ENCODE data around the gene RGPD3. TPM values are rescaled to one million over a fixed set of nuclear protein-coding genes. Genes with fewer than 3 reads are reported as not detected.
"Not testable (repeated sequence)": the region's sequence is repeated elsewhere in the genome, so short reads cannot be mapped to it uniquely, and the experiment has no call there.

The RGPD3 gene
- total RNA-seq (under 1 TPM; 0.14 to 0.59 TPM), polyA plus RNA-seq (under 1 TPM; 0.07 to 0.85 TPM)

GRCh38 chr2:106468107-106468506, at the start of gene RGPD3:
Gene RGPD3 (minus strand): TSS chr2:106468413. CDS start chr2:106468288, 125 bp downstream.
- H3K27ac ChIP-seq (ENCODE audit: low read depth in 1 of 2, low read length in 2 of 2); H3K27me3 ChIP-seq (ENCODE audit: control insufficient read depth in 4 of 4, insufficient read depth in 4 of 4, low read length in 3 of 4); H3K9me3 ChIP-seq (ENCODE audit: control insufficient read depth in 4 of 4, low read length in 3 of 4); H3K36me3 ChIP-seq (ENCODE audit: control insufficient read depth in 4 of 4, insufficient read depth in 3 of 4, low read depth in 1 of 4, low read length in 3 of 4); DNase-seq (ENCODE audit: low spot score); H3K4me3 ChIP-seq (ENCODE audit: low read depth in 1 of 3, low read length in 3 of 3); H3K9ac ChIP-seq (ENCODE audit: low read depth in 1 of 2, low read length in 2 of 2); H3K4me1 ChIP-seq (ENCODE audit: control insufficient read depth in 4 of 4, insufficient read depth in 4 of 4, low read length in 3 of 4): not testable (repeated sequence)
- WGBS = 98% methylated on average over 45 of the region's 45 CpGs

GRCh38 chr2:106517329-106517728, 49.1 kb upstream of the RGPD3 start:
- no peaks in the 10 kb centered on the region for H3K9me3 ChIP-seq (ENCODE audit: control insufficient read depth in 4 of 4, low read length in 3 of 4)
- H3K27ac ChIP-seq (ENCODE audit: low read depth in 1 of 2, low read length in 2 of 2) = no peak overlapping the region
- H3K9ac ChIP-seq (ENCODE audit: low read depth in 1 of 2, low read length in 2 of 2) = no peak overlapping the region
- 94% methylated on average over 11 of the region's 11 CpGs for WGBS
- TF ChIP-seq YY1 (IDR thresholded peaks at IDR 0.05) (no peak), MAX (IDR thresholded peaks at IDR 0.05) (no peak), ZBTB33 (IDR thresholded peaks at IDR 0.05) (no peak), RAD21 (IDR thresholded peaks at IDR 0.05) (no peak), CTCF (IDR thresholded peaks at IDR 0.05; ENCODE audit: low read depth, low read length, missing input control) (no peak), GABPA (IDR thresholded peaks at IDR 0.05 in 1 of 2, conservative IDR thresholded peaks at IDR 0.05 in 1 of 2) (no peak), RXRA (IDR thresholded peaks at IDR 0.05) (no peak), ATF3 (IDR thresholded peaks at IDR 0.05) (no peak), HNF4A (conservative IDR thresholded peaks at IDR 0.05) (no peak), EGR1 (IDR thresholded peaks at IDR 0.05; ENCODE audit: low read depth in 2 of 2) (no peak), FOXA2 (IDR thresholded peaks at IDR 0.05) (no peak), TAF1 (conservative IDR thresholded peaks at IDR 0.05) (no peak), JUND (IDR thresholded peaks at IDR 0.05) (no peak), HNF4G (IDR thresholded peaks at IDR 0.05) (no peak), NR2F2 (IDR thresholded peaks at IDR 0.05) (no peak), REST (IDR thresholded peaks at IDR 0.05) (no peak), FOXA1 (IDR thresholded peaks at IDR 0.05) (no peak), SP1 (IDR thresholded peaks at IDR 0.05) (no peak)
- H3K4me1 ChIP-seq (ENCODE audit: control insufficient read depth in 4 of 4, insufficient read depth in 4 of 4, low read length in 3 of 4) = no peaks in the 10 kb centered on the region
- no peaks in the 10 kb centered on the region for H3K27me3 ChIP-seq (ENCODE audit: control insufficient read depth in 4 of 4, insufficient read depth in 4 of 4, low read length in 3 of 4)
- no peak for DNase-seq (ENCODE audit: low spot score)
- H3K36me3 ChIP-seq (ENCODE audit: control insufficient read depth in 4 of 4, insufficient read depth in 3 of 4, low read depth in 1 of 4, low read length in 3 of 4) = no peaks in the 10 kb centered on the region
- no peak overlapping the region for H3K4me3 ChIP-seq (ENCODE audit: low read depth in 1 of 3, low read length in 3 of 3)

Data from liver (tissue), 9 donors.